ENCODE results near the gene LRRC28.

DNA sequence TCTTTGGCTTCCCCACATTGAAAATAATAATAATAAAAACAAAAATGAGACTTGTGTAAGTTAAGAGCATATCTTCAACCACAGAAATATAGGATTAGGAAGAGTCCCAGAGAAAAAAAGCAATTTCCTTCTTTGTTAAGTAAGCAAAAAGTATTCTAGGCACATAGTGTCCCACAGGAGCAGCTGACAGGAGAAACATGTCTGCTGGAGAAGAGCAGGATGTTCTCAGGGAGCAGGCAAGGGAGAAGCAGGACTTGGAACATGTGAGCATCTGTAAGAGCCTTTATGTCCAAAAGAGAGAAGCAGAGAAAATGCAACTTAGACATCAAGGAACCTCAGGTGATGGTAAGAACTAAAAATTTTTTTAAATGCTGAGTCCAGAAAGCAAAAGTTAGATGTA lies 40.9 kb upstream of the LRRC28 start:
- TF ChIP-seq CTCF (IDR thresholded peaks at IDR 0.05), result no peak
- TF ChIP-seq POLR2A (IDR thresholded peaks at IDR 0.05), result no peak

Data from lower leg skin (tissue), 3 donors.